CD4-positive, alpha-beta T cell treated with Interleukin-4 for 1 hour (primary cell): Measurements from ENCODE around the gene FAM174B.

Experiments
- DNase-seq, 2 donors: peaks; one replicate each; pipeline ENCODE4 v3.0.0-alpha.2; 2020 to 2022

Gene FAM174B

GRCh38 chr15:92638709-92639365 is 16.7 kb downstream of the FAM174B start:
- DNase-seq, result no peak

DNA sequence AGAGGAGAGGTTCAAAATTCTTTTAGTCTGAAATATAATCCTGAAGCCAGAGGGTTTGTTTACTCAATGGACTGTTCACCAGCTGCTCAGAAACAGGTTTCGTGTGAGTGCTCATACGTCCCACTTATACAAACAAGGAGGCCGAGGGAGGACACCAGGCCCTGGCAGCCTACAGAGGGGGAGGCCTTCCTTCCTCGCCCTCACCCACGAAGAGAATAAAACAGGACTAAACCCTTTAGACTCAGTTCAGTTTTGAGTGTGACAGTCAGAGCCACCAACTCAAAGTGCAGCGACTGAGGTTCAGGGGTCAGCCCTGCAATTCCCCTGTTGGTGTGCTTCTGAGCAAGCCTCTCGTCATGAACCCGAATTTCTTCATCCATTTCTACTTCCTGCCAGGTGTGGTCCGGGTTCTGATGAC is 17.3 kb downstream of the FAM174B start:
- no peak for DNase-seq

GRCh38 chr15:92637626-92638025 is 17.9 kb downstream of the FAM174B start:
- DNase-seq, result no peak

DNA sequence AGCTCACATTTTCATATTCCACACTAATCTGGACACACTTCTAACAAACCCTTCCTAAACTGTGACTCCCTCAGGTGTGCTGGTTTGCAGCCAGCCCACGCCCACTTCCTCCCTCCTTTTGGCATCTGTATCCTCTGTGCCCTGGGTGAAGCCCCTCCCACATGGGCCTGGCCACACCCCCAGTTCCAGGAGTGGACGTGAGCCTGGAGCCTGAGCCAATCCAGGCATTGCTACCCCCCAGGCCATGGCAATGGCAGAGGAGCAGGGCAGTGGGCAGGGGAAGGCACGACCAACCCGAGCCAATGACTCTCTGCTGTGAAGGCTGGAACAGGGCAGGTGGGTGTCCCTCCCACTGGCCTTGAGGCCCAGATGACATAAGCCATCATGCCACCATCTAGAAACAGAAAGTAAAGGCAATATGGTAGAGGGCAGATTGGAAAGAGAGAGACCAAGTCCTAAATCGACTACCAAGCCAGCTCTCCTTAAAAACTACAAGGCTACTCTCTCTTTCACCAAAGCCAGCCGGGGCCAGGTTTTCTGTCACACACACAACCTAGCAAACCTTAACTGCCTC is 18.6 kb downstream of the FAM174B start:
- DNase-seq, result no peak

- DNase-seq, result no peak
Observed at GRCh38 chr15:92636401-92636907, 19.1 kb downstream of the FAM174B start.

- no peak for DNase-seq
Observed at GRCh38 chr15:92634671-92635201, 20.8 kb downstream of the FAM174B start.

DNA sequence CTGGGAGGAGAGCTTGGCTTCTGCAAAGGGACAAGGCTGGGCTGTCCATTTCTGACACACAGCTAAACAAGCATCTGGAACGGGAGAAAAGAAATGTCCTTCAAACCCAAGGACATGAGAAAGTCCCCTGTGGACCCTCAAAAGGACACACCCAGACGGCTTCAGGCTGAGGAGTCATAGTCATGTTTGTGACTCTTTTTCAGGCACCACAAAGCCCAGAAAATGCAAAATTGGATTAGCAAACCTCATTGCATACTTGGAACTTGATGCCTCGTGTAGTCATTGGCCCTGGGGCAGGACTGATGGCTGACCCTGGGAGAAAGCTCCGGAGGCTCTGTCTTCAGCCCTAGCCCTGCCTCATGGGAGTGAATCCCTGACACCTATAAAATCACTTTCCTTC is 21.5 kb downstream of the FAM174B start:
- DNase-seq, result no peak

DNA sequence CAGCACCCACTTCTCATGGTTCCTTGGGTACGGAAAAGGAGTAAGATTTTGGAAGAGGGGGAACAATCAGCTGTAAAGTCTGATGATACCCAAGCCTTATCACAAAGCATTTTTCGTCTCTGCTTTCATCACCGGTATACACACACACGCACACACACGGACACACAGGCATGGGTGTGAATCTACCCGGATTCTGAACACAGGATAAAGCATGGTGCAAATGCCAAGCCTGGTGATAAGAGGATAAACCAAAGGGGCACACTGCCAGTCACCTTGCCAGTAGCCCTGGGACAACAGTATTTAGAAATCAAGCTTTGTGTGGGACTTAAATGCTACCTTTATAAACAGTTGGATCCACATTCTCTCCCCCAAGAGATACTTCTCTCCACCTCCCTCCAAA is 22.2 kb downstream of the FAM174B start:
- no peak for DNase-seq

GRCh38 chr15:92633001-92633400 is 22.6 kb downstream of the FAM174B start:
- no peak for DNase-seq

DNA sequence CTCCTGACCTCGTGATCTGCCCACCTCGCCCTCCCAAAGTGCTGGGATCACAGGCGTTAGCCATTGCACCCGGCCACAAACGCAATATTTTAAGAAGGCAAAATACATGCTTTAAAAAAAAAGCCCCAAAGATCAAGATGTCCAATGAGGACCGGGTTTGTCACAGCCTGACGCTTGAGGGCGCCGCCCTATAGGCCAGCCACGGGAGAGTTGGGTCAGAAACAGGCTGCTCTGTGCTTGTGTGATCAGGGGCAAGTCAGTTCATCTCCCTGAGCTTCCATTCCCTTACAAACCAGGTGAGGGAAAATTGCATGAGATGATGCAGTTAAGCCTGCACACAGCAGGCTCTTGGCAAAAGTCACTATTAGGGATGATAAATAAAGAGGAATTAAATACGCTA is 23.9 kb downstream of the FAM174B start:
- DNase-seq, result no peak

- DNase-seq, result no peak
Observed at GRCh38 chr15:92629975-92630626, 25.5 kb downstream of the FAM174B start.

GRCh38 chr15:92629276-92629974 is 26.1 kb downstream of the FAM174B start:
- no peak for DNase-seq

GRCh38 chr15:92627014-92627413 is 28.6 kb downstream of the FAM174B start:
- DNase-seq, result no peak

GRCh38 chr15:92625251-92625980 is 30.2 kb downstream of the FAM174B start:
- DNase-seq, result no peak

- no peak for DNase-seq
Observed at GRCh38 chr15:92624401-92624991, 31.1 kb downstream of the FAM174B start.

- no peak for DNase-seq
Observed at GRCh38 chr15:92623435-92623834, 32.1 kb downstream of the FAM174B start.

DNA sequence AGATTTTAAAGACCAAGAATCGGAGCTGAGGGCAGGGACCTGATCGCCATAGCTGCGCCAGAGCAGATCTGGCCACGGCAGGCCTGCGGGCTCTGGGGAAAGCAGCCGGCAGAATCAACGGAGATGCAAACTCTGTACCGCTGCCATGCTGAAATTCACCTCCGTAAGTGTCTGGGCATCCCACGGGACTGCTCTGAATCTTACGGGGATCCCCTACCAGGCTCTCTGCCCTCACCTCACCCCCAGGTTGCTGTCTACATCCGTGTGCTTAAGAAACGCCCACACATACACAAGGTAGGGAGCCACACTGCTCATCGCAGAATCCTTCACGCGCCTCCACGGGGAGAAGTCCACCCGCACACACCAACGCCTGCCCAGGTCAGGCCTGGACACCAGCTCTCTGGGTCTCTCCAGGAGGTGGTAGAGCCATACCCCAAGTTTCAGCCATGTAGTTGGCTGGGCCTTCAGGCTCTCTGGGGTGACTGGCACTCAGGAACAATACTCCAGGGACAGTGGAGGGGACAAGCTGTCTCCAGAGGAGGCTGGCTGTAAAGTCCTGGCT is 33.5 kb downstream of the FAM174B start:
- no peak for DNase-seq

- no peak for DNase-seq
Observed at GRCh38 chr15:92620991-92621390, 34.6 kb downstream of the FAM174B start.

GRCh38 chr15:92619145-92620101 is 36.2 kb downstream of the FAM174B start:
- no peak for DNase-seq
